HG03108 (cell line): ENCODE data around the gene SGCA.

ENCODE experiments used
- ATAC-seq: cut with Tn5 transposase; IDR thresholded peaks from one replicate; pipeline ENCODE4 v1.9.1; 2021; ENCODE audit warnings: moderate library complexity; ENCODE audit not compliant: unreplicated experiment

The SGCA gene

DNA sequence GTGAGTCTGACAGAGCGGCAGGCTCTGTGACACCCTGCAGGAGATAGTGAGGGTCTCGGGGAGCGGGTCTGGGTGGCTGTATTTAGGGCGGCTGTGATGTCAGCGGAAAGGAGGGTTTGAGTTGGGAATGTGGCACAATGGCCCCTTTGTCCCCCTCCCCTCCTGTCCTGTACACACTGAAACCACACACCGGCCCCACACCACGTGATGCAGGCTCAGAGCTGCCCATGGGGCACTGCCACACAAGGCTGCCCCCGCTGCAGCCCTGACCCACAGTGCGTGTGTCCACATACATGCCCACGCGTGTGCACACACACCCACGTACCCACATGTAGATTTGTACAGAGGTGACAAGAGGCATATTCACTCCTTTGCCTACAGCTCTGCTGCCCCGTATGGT lies 15.3 kb downstream of the SGCA start:
- ATAC-seq: no peak

DNA sequence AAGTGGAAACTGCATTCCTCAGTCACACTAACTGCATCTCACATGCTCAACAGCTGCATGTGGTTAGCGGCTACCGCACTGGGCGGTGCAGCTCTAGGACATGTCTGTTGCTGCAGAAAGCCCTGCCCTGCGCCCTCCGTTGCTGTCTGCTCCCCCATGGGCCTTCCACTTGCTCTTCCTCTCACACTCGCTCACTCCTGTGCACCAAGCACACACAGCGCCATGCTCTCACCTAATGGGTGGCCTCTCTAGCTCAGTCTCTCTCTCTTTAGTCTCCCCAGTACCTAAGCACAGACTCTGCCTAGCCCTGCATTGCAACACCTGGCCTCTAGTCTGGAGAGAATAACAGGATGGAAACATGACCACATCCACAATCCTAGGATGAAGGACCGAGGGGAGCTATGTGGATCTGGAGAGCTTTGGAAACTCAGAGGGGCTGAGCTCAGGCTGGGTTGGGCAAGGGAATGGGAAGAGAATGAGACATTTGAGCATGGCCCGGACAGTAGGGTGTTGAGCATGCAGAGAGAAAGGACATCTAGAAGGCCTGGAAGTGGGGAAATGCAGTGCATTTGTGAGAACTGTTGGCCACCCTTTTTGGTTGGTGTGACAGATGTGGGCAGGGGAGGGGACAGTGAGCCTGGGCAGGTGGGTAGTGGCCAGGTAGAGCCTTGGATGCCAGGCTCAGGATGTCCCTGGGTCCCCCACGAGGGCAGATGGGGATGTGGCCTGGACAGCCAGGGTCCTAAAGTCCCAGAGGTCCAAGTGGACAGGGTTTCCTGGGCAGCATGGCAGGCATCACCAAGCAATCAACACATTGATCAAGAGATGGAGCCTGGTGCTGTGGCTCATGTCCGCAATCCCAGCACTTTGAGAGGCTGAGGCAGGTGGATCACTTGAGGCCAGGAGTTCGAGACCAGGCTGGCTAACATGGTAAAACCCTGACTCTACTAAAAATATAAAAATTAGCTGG lies 16.1 kb downstream of the SGCA start:
- no peak for ATAC-seq

DNA sequence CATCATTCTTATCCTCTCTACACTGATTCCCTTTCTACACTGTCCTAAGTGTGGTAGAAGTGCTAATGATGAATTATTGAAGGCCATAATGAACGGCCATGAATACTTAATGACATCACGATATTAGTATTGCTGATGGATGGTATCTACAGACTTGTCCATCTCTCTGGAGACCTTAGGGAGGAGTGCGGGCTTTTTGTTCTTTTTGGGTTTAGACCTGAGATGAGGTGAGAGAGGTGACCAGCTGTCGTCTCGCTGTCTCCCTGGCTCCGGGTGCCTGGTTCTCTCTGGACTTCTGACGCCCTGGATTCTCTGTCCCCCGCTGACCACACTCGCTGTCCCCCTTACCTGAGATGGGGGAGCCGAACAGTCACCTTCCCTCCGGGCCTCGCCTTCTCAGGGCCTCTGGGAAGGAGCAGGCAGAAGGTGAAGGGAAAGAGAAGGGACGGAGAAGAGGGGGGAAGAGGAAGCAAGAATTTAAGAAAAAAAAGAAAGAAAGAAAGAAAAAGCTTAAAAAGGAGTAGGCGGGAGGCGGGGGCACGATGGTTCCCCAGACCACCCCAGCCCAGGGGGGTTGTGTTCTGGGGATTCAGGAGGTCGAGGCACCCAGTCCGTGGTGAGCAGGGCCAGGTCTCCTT lies 17.1 kb downstream of the SGCA start:
- no peak for ATAC-seq

DNA sequence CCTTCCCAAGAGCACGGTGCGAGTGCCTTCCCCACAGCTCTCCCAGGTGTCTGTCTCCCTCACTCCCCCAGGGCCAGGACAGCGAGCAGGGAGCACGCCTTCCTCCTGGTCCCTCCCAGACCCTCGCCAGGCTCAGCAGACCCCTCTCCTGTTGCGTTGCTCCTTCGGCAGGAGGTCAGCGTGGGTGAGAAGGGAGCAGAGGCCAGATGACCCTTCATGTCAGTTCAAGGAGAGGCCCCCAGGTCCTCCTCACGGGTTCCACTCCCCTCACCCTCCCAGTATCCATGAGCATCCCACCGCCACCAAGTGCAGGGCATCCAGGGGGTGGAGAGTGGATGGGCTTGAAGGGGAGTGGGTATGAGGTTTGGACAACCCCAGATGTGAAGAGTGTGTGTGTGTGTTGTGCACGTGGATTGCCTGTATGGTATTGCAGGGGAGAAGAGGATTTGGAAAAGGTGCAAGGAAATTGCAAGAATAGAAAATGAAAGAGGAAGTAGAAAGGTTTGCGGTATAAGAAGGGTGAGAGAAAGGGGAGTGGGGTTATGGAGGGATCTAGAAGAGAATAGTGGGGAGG lies 17.7 kb downstream of the SGCA start:
- ATAC-seq: no peak

DNA sequence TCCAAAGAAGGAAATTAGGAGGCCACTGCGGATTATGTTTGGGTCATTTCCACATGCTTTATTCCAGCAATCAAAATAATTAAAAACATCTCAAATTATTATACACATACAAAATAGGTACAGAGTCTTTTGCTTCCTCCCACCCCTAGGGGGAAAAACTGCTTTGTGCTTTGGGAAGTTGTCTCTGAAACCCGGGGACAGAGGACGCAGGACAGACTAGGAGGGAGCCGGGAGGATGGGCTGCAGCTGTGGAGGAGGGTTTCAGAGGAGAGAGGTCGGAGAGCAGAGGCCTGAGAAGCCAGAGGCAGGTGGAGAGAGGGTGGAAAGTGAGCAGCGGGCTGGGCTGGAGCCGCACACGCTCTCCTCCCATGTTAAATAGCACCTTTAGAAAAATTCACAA lies 18.3 kb downstream of the SGCA start:
- no peak for ATAC-seq

DNA sequence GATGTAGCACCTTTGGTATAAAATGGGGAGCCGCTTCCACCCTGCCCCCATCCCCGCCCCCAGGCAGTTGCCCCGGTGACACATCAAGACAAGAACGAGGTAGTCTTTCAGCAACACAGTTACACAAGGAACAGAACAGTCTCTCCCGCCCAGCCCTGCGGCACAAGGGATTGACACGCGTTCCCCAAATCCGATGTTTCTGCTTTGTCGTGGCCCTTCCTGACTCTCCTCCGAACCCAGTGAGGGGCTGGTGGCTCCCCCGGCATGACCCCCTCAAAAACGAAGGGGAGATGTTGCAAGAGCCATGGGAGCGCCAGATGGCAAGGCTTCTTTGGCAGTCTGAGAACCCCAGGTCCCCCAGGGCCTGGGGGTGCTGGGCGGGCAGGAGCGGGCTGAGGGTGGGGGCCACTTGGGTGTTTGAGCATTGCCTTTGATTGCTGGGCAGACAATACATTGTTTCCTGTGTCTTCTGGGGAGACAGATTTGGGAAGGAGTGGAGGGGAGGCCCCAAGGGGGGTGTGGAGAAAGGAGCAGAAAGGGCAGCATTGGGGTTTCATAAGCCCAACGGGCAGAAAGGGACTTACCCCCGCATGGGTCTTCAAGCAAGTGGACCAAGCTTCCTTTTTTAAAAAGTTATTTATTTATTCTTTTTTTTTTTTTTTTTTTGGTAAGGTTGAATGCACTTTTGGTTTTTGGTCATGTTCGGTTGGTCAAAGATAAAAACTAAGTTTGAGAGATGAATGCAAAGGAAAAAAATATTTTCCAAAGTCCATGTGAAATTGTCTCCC lies 19.0 kb downstream of the SGCA start:
- no peak for ATAC-seq

DNA sequence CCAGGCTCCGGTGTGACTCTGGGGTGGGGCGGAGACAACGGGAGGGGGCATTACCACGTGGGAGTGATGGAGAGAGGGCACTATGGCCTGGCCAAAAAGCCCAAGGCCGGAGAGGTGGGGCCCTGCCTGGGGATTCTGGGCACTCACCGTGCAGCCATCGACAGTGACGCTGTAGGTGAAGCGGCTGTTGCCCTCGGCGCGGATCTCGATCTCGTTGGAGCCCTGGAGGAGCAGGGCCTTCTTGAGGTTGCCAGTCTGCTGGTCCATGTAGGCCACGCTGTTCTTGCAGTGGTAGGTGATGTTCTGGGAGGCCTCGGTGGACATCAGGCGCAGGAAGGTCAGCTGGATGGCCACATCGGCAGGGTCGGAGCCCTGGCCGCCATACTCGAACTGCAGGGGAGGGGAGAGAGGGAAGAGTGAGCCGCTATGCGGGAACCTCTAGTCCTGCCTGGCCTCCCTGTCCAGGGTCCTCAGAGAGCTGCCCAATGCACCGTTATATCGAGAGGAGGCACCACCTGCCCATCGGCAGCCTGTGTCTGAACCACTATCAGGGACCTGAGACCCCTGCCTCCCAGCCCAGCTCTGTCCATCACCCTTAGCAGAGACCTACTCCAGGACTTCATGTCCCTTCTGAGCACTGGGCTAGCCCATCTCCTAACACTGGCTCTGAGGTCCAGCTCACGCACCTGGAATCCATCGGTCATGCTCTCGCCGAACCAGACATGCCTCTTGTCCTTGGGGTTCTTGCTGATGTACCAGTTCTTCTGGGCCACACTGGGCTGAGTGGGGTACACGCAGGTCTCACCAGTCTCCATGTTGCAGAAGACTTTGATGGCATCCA lies 20.0 kb downstream of the SGCA start:
- ATAC-seq: no peak

GRCh38 chr17:50186661-50187393 lies 21.0 kb downstream of the SGCA start:
- no peak for ATAC-seq

DNA sequence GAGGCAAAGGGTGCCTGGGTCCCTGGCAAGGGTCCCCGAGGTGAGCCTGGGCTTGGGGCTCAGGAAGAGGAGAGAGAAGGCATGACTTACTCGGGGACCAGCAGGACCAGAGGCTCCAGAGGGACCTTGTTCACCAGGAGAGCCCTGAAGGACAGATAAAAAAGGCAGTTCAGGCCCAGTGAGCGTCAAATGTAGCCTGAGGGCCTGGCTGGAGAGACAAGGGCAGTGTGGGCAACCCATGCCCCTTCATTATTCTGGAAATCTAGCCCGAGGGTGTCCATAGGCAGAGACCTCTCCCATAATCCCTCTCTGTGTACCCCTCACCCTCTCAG lies 21.6 kb downstream of the SGCA start:
- no peak for ATAC-seq

- no peak for ATAC-seq
These were observed 22.1 kb downstream of the SGCA start for GRCh38 chr17:50187751-50188530.

DNA sequence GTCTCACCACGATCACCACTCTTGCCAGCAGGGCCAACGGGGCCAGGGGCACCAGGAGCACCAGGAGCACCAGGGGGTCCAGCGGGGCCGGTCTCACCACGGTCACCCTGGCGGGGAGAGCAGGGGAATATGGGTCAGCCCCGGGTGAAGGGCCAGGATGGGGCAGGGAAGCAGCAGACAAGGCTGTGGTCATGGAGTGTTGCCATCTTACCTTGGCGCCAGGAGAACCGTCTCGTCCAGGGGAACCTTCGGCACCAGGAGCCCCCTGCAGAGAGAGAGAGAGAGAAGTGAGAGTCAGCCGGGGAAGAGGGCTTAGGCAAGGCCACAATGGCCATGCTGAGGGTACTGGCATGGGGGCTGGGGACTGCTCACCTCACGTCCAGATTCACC lies 22.7 kb downstream of the SGCA start:
- no peak for ATAC-seq

GRCh38 chr17:50188921-50189549 lies 23.2 kb downstream of the SGCA start:
- ATAC-seq: no peak

GRCh38 chr17:50189550-50190292 lies 23.9 kb downstream of the SGCA start:
- no peak for ATAC-seq

- ATAC-seq: no peak
These were observed 24.4 kb downstream of the SGCA start for GRCh38 chr17:50190293-50190602.

GRCh38 chr17:50190603-50191358 lies 25.0 kb downstream of the SGCA start:
- ATAC-seq: no peak

- ATAC-seq: no peak
These were observed 25.7 kb downstream of the SGCA start for GRCh38 chr17:50191359-50192143.
